ENCODE measurements around the gene SMIM22. TPM values are rescaled to one million over a fixed set of nuclear protein-coding genes. Genes with fewer than 3 reads are reported as not detected.
"Not testable (repeated sequence)": the region's sequence is repeated elsewhere in the genome, so short reads cannot be mapped to it uniquely, and the experiment has no call there.

Gene SMIM22
- total RNA-seq, 2 donors from 2014 or later: 4.7 to 29.3 TPM

DNA sequence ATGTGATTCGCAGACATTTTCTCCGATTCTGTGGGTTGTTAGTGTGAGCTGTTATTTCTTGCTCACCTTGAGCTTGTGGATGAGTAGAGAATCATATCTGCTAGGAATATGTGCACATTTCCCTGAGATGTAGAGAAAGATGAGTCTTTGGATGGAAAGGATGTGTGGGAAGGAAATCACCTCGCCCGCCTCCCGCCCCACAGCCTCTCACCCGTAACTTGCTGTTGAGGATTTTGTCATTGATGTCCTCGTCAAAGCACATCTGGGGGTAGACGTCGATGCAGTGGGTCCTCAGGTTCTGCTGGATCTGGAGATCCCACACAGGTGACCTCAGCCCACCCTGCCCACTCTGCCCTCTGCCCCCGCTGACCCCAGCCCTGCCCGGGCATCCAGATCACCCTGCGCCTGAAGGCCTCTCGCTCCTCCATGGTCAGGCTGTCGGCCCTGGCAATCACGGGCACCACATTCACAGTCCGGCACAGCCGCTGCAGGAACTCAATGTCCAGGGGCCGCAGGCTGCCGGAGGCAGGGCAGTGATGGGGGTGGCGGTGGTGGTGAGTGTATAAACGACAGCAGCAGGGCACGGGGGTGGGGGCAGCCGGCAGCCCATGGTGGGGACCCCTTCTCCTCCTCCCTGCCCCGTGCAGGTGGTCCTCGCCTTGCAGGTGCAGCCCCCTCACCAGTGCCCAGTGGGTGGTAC lies 11.8 kb upstream of the SMIM22 start:
- Histone ChIP-seq H3K27me3 (no peaks in the 10 kb centered on the region), H3K27ac (no peak overlapping the region), H3K9me3 (no peaks in the 10 kb centered on the region), H3K36me3 (replicated peaks in 1 of 2; ENCODE audit: insufficient read depth in 1 of 2, low read depth in 2 of 2) (no peaks in the 10 kb centered on the region), H3K4me3 (no peak overlapping the region), H3K4me1 (peaks cover 8% of the 10 kb centered on the region)
- TF ChIP-seq, protein P1, sequence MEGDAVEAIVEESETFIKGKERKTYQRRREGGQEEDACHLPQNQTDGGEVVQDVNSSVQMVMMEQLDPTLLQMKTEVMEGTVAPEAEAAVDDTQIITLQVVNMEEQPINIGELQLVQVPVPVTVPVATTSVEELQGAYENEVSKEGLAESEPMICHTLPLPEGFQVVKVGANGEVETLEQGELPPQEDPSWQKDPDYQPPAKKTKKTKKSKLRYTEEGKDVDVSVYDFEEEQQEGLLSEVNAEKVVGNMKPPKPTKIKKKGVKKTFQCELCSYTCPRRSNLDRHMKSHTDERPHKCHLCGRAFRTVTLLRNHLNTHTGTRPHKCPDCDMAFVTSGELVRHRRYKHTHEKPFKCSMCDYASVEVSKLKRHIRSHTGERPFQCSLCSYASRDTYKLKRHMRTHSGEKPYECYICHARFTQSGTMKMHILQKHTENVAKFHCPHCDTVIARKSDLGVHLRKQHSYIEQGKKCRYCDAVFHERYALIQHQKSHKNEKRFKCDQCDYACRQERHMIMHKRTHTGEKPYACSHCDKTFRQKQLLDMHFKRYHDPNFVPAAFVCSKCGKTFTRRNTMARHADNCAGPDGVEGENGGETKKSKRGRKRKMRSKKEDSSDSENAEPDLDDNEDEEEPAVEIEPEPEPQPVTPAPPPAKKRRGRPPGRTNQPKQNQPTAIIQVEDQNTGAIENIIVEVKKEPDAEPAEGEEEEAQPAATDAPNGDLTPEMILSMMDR (IDR thresholded peaks at IDR 0.05): no peak
- WGBS, 2 donors: 80 to 94% methylated on average over 9 to 25 of the region's 25 CpGs
- ATAC-seq (no peak), DNase-seq (no peak)
- intact Hi-C loops (cut with DNase I): no loop called here

DNA sequence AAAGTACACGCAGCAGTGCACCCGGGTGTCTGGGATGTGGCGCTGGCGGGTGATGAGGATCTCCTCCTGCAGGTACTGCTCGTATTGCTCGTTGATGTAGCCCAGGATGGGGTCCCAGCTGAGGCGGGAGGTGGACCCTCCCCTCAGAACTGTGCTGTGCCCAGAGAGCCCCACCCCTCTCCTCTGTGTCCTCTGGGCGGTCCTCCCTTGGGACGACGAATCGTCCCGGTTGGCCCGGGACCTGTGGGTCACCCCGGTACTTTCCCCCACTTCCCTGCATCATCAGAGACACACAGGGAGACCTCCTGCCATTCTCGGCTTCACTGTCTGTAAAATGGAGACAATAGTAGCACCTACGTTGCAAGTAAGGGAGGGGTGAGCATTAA lies 11.2 kb upstream of the SMIM22 start:
- intact Hi-C loops (cut with DNase I): no loop called here
- 55 to 62% methylated on average over 7 to 16 of the region's 16 CpGs for WGBS, 2 donors
- no peaks in the 10 kb centered on the region for H3K36me3 ChIP-seq (replicated peaks in 1 of 2; ENCODE audit: insufficient read depth in 1 of 2, low read depth in 2 of 2)
- no peaks in the 10 kb centered on the region for H3K27me3 ChIP-seq
- ATAC-seq: no peak
- no peak for DNase-seq
- no peak overlapping the region for H3K4me3 ChIP-seq
- H3K9me3 ChIP-seq: no peaks in the 10 kb centered on the region
- H3K27ac ChIP-seq: no peak overlapping the region
- peaks cover 14% of the 10 kb centered on the region for H3K4me1 ChIP-seq
- TF ChIP-seq, protein P1 (IDR thresholded peaks at IDR 0.05): no peak
- TF ChIP-seq POLR2A (IDR thresholded peaks at IDR 0.05): no peak

DNA sequence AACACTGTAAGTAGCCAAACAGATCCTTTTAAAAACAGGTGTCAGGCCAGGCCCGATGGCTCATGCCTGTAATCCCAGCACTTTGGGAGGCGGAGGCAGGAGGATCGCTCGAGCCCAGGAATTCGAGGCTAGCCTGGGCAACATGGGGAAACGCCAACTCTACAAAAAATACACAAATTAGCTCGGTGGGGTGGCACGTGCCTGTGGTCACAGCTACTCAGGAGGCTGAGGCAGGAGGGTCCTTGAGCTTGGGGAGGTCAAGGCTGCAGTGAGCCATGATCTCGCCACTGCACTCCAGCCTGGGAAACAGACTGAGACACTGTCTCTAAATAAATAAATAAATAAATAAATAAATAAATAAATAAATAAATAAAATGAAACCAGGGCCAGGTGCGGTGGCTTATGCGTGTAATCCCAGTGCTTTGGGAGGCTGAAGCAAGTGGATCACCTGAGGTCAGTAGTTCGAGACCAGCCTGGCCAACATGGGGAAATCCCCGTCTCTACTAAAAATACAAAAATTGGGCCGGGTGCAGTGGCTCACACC lies 10.7 kb upstream of the SMIM22 start:
- not testable (repeated sequence) for ATAC-seq
- H3K4me1 ChIP-seq: peaks cover 15% of the 10 kb centered on the region
- 78 to 86% methylated on average over 9 to 14 of the region's 14 CpGs for WGBS, 2 donors

DNA sequence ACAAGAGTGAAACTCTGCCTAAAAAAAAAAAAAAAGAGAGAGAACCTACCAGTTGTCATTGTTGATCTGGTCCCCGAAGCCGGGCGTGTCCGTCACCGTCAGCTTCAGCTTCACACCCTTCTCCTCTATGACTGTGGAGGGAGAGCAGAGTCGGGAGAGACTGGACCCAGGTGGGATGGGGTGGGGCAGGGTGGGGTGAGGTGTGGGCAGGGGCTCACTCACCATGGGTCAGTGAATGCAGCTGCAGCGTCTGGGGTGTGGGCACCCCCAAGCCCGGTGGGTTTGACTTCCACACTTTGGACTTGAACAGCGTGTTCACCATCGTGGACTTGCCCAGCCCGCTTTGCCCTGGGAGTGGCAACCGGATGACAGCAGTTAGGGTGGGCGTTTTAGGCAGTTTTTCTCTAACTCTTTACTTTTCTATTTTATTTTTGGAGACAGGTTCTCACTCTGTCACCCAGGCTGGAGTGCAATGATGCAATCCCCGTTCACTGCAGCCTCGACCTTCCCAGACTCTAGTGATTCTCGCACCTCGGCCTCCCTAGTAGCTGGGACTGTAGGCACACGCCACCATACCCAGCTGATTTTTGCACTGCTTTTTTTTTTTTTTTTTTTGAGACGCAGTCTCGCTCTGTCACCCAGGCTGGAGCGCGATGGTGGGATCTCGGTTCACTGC lies 9.3 kb upstream of the SMIM22 start:
- no peak overlapping the region for H3K27ac ChIP-seq
- no peaks in the 10 kb centered on the region for H3K27me3 ChIP-seq
- H3K4me1 ChIP-seq: peaks cover 15% of the 10 kb centered on the region
- no peaks in the 10 kb centered on the region for H3K9me3 ChIP-seq
- TF ChIP-seq, protein P1 (IDR thresholded peaks at IDR 0.05): no peak
- TF ChIP-seq POLR2A (IDR thresholded peaks at IDR 0.05): no peak
- WGBS, 2 donors: 88 to 92% methylated on average over 23 of the region's 23 CpGs
- no peak overlapping the region for H3K4me3 ChIP-seq
- DNase-seq (no peak), ATAC-seq (no peak)
- intact Hi-C loops (cut with DNase I): no loop called here
- H3K36me3 ChIP-seq (replicated peaks in 1 of 2; ENCODE audit: insufficient read depth in 1 of 2, low read depth in 2 of 2): no peaks in the 10 kb centered on the region

More for the DNA sequence above, 10.7 kb upstream of the SMIM22 start:
- H3K27me3 ChIP-seq; H3K9me3 ChIP-seq; H3K4me3 ChIP-seq; intact Hi-C loops (cut with DNase I); H3K36me3 ChIP-seq (replicated peaks in 1 of 2; ENCODE audit: insufficient read depth in 1 of 2, low read depth in 2 of 2); DNase-seq; H3K27ac ChIP-seq: not testable (repeated sequence)

DNA sequence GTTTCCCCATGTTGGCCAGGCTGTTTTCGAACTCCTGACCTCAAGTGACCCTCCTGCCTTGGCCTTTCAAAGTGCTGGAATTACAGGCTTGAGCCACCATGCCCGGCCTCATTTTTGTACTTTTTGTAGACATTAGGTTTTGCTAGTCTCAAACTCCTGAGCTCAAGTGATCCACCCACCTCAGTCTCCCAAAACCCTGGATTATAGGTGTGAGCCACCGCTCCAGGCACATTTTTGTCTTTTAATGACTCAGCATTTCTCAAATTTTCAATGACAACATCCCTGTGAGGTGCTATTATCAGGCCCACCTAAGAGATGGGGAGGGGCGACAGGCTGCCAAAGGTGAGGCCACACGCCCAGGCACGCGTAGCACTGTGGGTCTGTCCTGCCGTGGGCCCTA lies 8.1 kb upstream of the SMIM22 start:
- ATAC-seq: no peak

More for the DNA sequence above, 8.1 kb upstream of the SMIM22 start:
- Histone ChIP-seq H3K4me3 (no peak overlapping the region), H3K27me3 (no peaks in the 10 kb centered on the region), H3K27ac (no peak overlapping the region), H3K36me3 (replicated peaks in 1 of 2; ENCODE audit: insufficient read depth in 1 of 2, low read depth in 2 of 2) (no peaks in the 10 kb centered on the region), H3K4me1 (peaks cover 15% of the 10 kb centered on the region), H3K9me3 (no peaks in the 10 kb centered on the region)
- WGBS, 2 donors: 95 to 96% methylated on average over 4 to 8 of the region's 8 CpGs
- intact Hi-C loops (cut with DNase I): no loop called here
- TF ChIP-seq, protein P1 (IDR thresholded peaks at IDR 0.05): no peak
- no peak for TF ChIP-seq POLR2A (IDR thresholded peaks at IDR 0.05)
- DNase-seq: no peak

All from body of pancreas (tissue), 4 donors.